Muscle of leg (tissue), 11 donors: Measurements from ENCODE around the gene MTF1. TPM values are rescaled to one million over a fixed set of nuclear protein-coding genes. Genes with fewer than 3 reads are reported as not detected.

ENCODE experiments used
- DNase-seq: peaks from one replicate; pipeline ENCODE4 v3.0.0; 2013
- H3K27ac ChIP-seq: one replicate; pipeline ENCODE4 v1.5.1; 2013; ENCODE audit warnings: mild to moderate bottlenecking, low read length, control low read depth
- H3K27me3 ChIP-seq: one replicate; pipeline ENCODE4 v1.6.1; 2013; ENCODE audit warnings: low read length; ENCODE audit not compliant: control insufficient read depth, insufficient read depth
- H3K36me3 ChIP-seq: one replicate; pipeline ENCODE4 v1.6.1; 2013; ENCODE audit warnings: low read length; ENCODE audit not compliant: control insufficient read depth, insufficient read depth
- H3K4me1 ChIP-seq: one replicate; pipeline ENCODE4 v1.6.1; 2013; ENCODE audit warnings: low read length; ENCODE audit not compliant: control insufficient read depth, insufficient read depth
- H3K4me3 ChIP-seq: one replicate; pipeline ENCODE4 v1.5.1; 2013; ENCODE audit warnings: low read length, control low read depth
- H3K9me3 ChIP-seq: replicated peaks from 2 replicates; pipeline ENCODE4 v1.6.1; 2013; ENCODE audit warnings: low read depth, low read length; ENCODE audit not compliant: control insufficient read depth
- WGBS: methylation state at CpG from one replicate; pipeline ENCODE4 v1.1.5; 2013; ENCODE audit warnings: missing lambda C conversion rate; ENCODE audit not compliant: insufficient coverage; 5-methylcytosine and 5-hydroxymethylcytosine counted together
- polyA plus RNA-seq, 8 donors: library from polyadenylated mRNA; unstranded; fragments of 120-200 nt; gene quantifications; one replicate each; pipeline versions ENCODE4 v1.2.1 to v1.2.3, GENCODE V29; 2013; ENCODE audit warnings: inconsistent platforms in 1 of 8, low replicate concordance in 1 of 8; ENCODE audit not compliant: insufficient read length in 8 of 8, insufficient read depth in 1 of 8
- total RNA-seq: library from RNA; stranded (reverse); fragments of 120-200 nt; gene quantifications from one replicate; pipeline ENCODE4 v1.2.4, GENCODE V29; 2013

MTF1 gene
- total and polyA plus RNA-seq, 9 donors = 2.4 to 6.4 (median 5.1) TPM

- Histone ChIP-seq H3K4me3 (no peak overlapping the region), H3K27ac (no peak overlapping the region), H3K9me3 (no peaks in the 10 kb centered on the region), H3K36me3 (no peaks in the 10 kb centered on the region), H3K4me1 (no peaks in the 10 kb centered on the region), H3K27me3 (peaks cover 43% of the 10 kb centered on the region)
- WGBS = no CpG with 5 or more reads among the region's 2 CpGs
- no peak for DNase-seq
Measured at GRCh38 chr1:37767488-37767887, 91.9 kb downstream of the MTF1 start.

- Histone ChIP-seq H3K27ac (no peak overlapping the region), H3K4me3 (no peak overlapping the region), H3K9me3 (no peaks in the 10 kb centered on the region), H3K36me3 (no peaks in the 10 kb centered on the region), H3K27me3 (peaks cover 53% of the 10 kb centered on the region), H3K4me1 (no peaks in the 10 kb centered on the region)
- 7% methylated on average over 19 of the region's 27 CpGs for WGBS
- no peak for DNase-seq
Measured at GRCh38 chr1:37765916-37766664, 93.3 kb downstream of the MTF1 start.

DNA sequence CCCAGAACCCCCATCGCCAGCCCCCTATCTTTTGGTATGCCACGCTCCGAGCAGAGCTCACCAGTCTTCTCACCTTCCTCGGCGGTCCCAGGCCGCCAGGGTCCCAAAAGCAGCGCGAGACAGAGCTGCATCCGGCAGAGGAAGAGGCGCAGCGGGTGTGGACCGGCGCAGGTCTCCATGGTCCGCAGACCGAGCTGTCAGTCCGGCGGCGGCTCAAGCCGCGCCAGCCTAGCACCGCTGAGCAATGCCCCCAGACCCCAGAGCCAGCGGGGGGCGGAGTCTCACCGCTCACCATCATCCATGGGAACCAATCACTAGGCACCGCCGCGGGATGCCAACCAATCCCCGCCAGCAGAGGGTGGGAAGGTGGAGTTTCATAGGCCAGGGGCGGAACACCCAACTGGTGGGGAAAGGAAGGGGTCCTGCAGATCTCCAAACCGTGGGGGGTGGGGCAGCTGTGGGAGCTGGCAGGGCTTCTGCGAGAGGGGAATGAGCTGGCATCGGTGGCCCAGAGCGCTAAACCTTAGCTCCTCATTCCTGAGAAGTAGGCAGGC lies 94.4 kb downstream of the MTF1 start, which contains the start of gene EPHA10:
Gene EPHA10 (minus strand): TSS at position 233 of the 554 bp plus-strand sequence. CDS start 54 bp downstream, at position 179.
- H3K4me3 ChIP-seq = no peak within 1 kb of the TSS
- no peaks in the 10 kb centered on the region for H3K36me3 ChIP-seq
- no peak within 1 kb of the TSS for H3K27ac ChIP-seq
- peaks cover 56% of the 10 kb centered on the region for H3K27me3 ChIP-seq
- H3K9me3 ChIP-seq = no peaks in the 10 kb centered on the region
- under 1% methylated on average over 23 of the region's 33 CpGs for WGBS
- DNase-seq = no peak
- no peaks in the 10 kb centered on the region for H3K4me1 ChIP-seq

DNA sequence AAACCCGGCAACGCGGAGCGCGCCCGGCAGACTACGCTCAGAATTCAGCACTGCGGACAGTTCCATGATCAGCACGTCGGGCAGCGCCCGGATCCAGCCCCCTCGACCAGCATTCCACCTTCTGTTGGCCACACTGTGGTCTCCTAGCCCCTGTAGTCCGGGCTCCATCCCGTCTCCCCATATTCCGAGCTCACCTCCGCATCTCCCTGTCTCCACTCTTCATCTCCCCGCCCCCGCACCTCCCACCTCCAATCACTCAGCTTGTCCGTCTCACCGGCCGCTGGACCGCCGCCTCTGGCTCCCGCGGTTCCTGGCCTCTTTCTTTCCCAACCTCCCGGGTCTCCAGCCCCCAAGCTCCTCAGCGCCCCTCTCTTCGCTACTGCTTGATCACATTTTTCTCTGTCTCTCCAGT lies 95.0 kb downstream of the MTF1 start:
- peaks cover 56% of the 10 kb centered on the region for H3K27me3 ChIP-seq
- WGBS = 2% methylated on average over 29 of the region's 29 CpGs

GRCh38 chr1:37763791-37764413 lies 95.5 kb downstream of the MTF1 start:
- Histone ChIP-seq H3K27me3 (peaks cover 56% of the 10 kb centered on the region), H3K4me1 (no peaks in the 10 kb centered on the region), H3K36me3 (no peaks in the 10 kb centered on the region), H3K27ac (no peak overlapping the region), H3K9me3 (no peaks in the 10 kb centered on the region), H3K4me3 (no peak overlapping the region)
- WGBS = 18% methylated on average over 23 of the region's 25 CpGs
- DNase-seq = no peak

More for the DNA sequence above, 95.0 kb downstream of the MTF1 start:
- no peaks in the 10 kb centered on the region for H3K4me1 ChIP-seq
- peak; percentile 61 for DNase-seq
- no peak overlapping the region for H3K4me3 ChIP-seq
- H3K27ac ChIP-seq = no peak overlapping the region
- no peaks in the 10 kb centered on the region for H3K9me3 ChIP-seq
- H3K36me3 ChIP-seq = no peaks in the 10 kb centered on the region

DNA sequence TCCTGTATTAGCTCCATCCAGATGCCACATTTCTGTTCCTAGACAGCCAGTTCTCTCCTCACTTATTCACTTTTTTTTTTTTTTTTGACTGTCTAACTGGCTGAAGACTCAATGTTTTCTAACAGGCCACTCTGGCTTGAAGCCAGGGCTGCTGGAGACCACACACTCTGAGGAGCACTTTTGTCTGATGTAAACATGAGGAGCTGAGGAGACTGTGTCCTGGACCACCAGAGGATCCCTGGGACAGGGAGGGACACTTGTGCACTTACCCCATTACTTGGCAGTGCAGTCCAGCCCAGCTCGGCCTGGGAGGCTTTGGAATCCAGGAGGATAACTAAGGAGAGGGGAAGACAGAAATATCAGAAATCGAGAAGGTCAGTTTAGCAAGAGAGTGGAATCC lies 96.9 kb downstream of the MTF1 start:
- Histone ChIP-seq H3K27me3 (peaks cover 56% of the 10 kb centered on the region), H3K4me3 (no peak overlapping the region), H3K27ac (no peak overlapping the region), H3K36me3 (no peaks in the 10 kb centered on the region), H3K4me1 (no peaks in the 10 kb centered on the region), H3K9me3 (no peaks in the 10 kb centered on the region)
- no CpG with 5 or more reads among the region's 2 CpGs for WGBS
- no peak for DNase-seq

DNA sequence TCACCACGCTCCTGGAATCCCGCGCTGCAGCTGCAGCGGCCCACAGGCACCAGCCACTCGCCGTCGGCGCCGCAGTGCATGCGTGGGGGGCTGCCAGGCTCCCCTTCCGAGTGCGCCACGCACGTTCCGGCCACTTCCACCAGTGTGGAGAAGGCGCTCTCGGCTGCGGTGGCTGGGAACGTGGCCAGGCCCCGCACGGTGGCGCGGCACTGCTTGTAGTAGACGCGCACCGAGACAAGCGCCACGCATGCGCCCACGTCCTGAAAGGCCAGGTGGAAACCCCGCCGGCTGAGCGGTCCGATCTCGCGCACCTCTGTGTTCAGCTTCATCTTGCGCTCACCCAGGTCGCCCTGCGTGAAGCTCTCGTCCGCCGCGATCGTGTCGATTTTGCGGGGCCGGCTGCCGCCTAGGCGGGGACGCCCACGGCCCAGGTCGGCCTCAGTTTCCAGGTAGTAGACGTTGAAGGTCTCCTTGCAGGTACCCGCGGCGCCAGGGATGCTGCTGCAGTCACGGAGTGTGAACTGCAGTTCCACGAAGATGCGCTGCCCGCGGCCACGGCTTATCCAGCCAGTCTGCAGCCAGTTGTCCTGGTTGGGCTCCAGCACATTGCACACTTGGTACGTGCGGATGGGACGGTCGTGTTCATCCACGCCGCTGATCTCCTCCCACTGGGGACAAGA lies 97.8 kb downstream of the MTF1 start:
- H3K27me3 ChIP-seq = peaks cover 51% of the 10 kb centered on the region
- no peaks in the 10 kb centered on the region for H3K4me1 ChIP-seq
- no peak overlapping the region for H3K4me3 ChIP-seq
- H3K36me3 ChIP-seq = no peaks in the 10 kb centered on the region
- H3K9me3 ChIP-seq = no peaks in the 10 kb centered on the region
- no peak for DNase-seq
- WGBS = 44% methylated on average over 66 of the region's 68 CpGs
- H3K27ac ChIP-seq = no peak overlapping the region

Other genes with a start within 250 kb of the MTF1 start
- 0.09 TPM for gene RSPO1, start 224.7 kb downstream of the MTF1 start, total RNA-seq
- gene RSPO1, start 224.7 kb downstream of the MTF1 start, polyA plus RNA-seq = 1 to 10 TPM in 1 of 8 donors, under 1 TPM in 2, not detected in 5; 0.05 to 2.0 (median 0.05) TPM
- gene CDCA8, start 167.1 kb downstream of the MTF1 start, total RNA-seq = 2.2 TPM
- gene CDCA8, start 167.1 kb downstream of the MTF1 start, polyA plus RNA-seq = 10 to 100 TPM in 6 of 8 donors, 1 to 10 TPM in 2; 7.3 to 13.7 (median 11.6) TPM
- 0.04 TPM for gene EPHA10, start 94.5 kb downstream of the MTF1 start, total RNA-seq
- gene EPHA10, start 94.5 kb downstream of the MTF1 start, polyA plus RNA-seq = under 1 TPM in 4 of 8 donors, not detected in 4; 0.04 to 0.27 (median 0.17) TPM
- 2.7 TPM for gene MANEAL, start 65.7 kb downstream of the MTF1 start, total RNA-seq
- gene MANEAL, start 65.7 kb downstream of the MTF1 start, polyA plus RNA-seq = 1 to 10 TPM; 2.0 to 3.7 (median 2.7) TPM
- 45.0 TPM for gene C1orf122, start 51.8 kb downstream of the MTF1 start, total RNA-seq
- 10 to 100 TPM; 35.9 to 50.9 (median 46.7) TPM for gene C1orf122, start 51.8 kb downstream of the MTF1 start, polyA plus RNA-seq
- gene YRDC, start 51.4 kb downstream of the MTF1 start, total RNA-seq = 6.7 TPM
- gene YRDC, start 51.4 kb downstream of the MTF1 start, polyA plus RNA-seq = 1 to 10 TPM; 6.3 to 9.6 (median 7.5) TPM
- 14.2 TPM for gene INPP5B, start 87.5 kb upstream of the MTF1 start, total RNA-seq
- 10 to 100 TPM in 3 of 8 donors, 1 to 10 TPM in 5; 9.1 to 14.1 (median 9.6) TPM for gene INPP5B, start 87.5 kb upstream of the MTF1 start, polyA plus RNA-seq
- gene SF3A3, start 130.4 kb upstream of the MTF1 start, total RNA-seq = 54.4 TPM
- gene SF3A3, start 130.4 kb upstream of the MTF1 start, polyA plus RNA-seq = 10 to 100 TPM; 44.8 to 71.6 (median 57.7) TPM
- 81.6 TPM for gene FHL3, start 145.9 kb upstream of the MTF1 start, total RNA-seq
- gene FHL3, start 145.9 kb upstream of the MTF1 start, polyA plus RNA-seq = 100 to 1,000 TPM in 7 of 8 donors, 10 to 100 TPM in 1; 91.0 to 193 (median 120) TPM
- gene UTP11, start 153.1 kb upstream of the MTF1 start, total RNA-seq = 89.6 TPM
- 100 to 1,000 TPM in 1 of 8 donors, 10 to 100 TPM in 7; 62.1 to 103 (median 90.6) TPM for gene UTP11, start 153.1 kb upstream of the MTF1 start, polyA plus RNA-seq
- 0.84 TPM for gene POU3F1, start 187.2 kb upstream of the MTF1 start, total RNA-seq
- 1 to 10 TPM in 5 of 8 donors, under 1 TPM in 3; 0.68 to 1.9 (median 1.2) TPM for gene POU3F1, start 187.2 kb upstream of the MTF1 start, polyA plus RNA-seq